Left lung (tissue), 10 donors: ENCODE data around the gene MALL. TPM values are rescaled to one million over a fixed set of nuclear protein-coding genes. Genes with fewer than 3 reads are reported as not detected.
"Not testable (repeated sequence)": the region's sequence is repeated elsewhere in the genome, so short reads cannot be mapped to it uniquely, and the experiment has no call there.

Experiments
- ATAC-seq: fragments of 200-7000 bp; cut with Tn5 transposase; one replicate; pipeline ENCODE4 v1.9.1; 2020; ENCODE audit warnings: moderate library complexity
- DNase-seq, 4 donors: peaks; one replicate each; pipeline ENCODE4 v3.0.0-alpha.2; 2013 to 2020
- H3K27ac ChIP-seq, 2 donors: fragments of 200-600 bp; sonication (generic) in 1 of 2; one replicate each; pipeline versions ENCODE4 v1.5.0 to v1.8.0; 2020 to 2021
- H3K27me3 ChIP-seq, 2 donors: fragments of 200-600 bp; sonication (generic) in 1 of 2; one replicate each; pipeline versions ENCODE4 v1.5.0 to v1.8.0; 2020 to 2021
- H3K36me3 ChIP-seq, 2 donors: fragments of 200-600 bp; sonication (generic) in 1 of 2; one replicate each; pipeline versions ENCODE4 v1.5.0 to v1.8.0; 2020 to 2021
- H3K4me1 ChIP-seq, 2 donors: fragments of 200-600 bp; one replicate each; pipeline ENCODE4 v1.8.0; 2021
- H3K4me3 ChIP-seq, 2 donors: fragments of 200-600 bp; sonication (generic) in 1 of 2; one replicate each; pipeline versions ENCODE4 v1.5.0 to v1.8.0; 2020 to 2021; ENCODE audit warnings: mild to moderate bottlenecking in 1 of 2
- H3K9me3 ChIP-seq, 2 donors: fragments of 200-600 bp; sonication (generic) in 1 of 2; one replicate each; pipeline versions ENCODE4 v1.5.0 to v1.8.0; 2020 to 2021
- intact Hi-C, 2 donors: fragments of 100-400 bp; cut with DNase I; formaldehyde crosslinking; loops; one replicate each; pipeline versions ENCODE4 v1.11.2 to v1.14.2; 2022
- polyA plus RNA-seq, 6 donors: library from polyadenylated mRNA; unstranded; fragments of 120-200 nt; gene quantifications; one replicate each; pipeline ENCODE4 v1.2.1, GENCODE V29; 2013; ENCODE audit not compliant: insufficient read length in 6 of 6
- total RNA-seq, 2 donors: library from RNA; stranded (reverse); fragmentation: NEBNext Ultra II Directional; extraction: Animal tissue kit (Norgen Biotek cat#: 25700); gene quantifications; one replicate each; pipeline ENCODE4 v1.2.1, GENCODE V29; 2021
- TF ChIP-seq, protein P1 (sequence below), 2 donors: fragments of 200-600 bp; sonication (generic) in 1 of 2; IDR thresholded peaks; one replicate each; pipeline versions ENCODE4 v1.5.0 to v1.8.0; 2021; ENCODE audit warnings: antibody characterized with exemption in 2 of 2
- donor health status: DM: no; HTN: yes; CAD: no.
- donor health status: DM: no; HTN: no; CAD: no.

The MALL gene
- total and polyA plus RNA-seq, 8 donors, result 29.3 to 288 (median 48.4) TPM

- peaks cover 29 to 40% of the 10 kb centered on the region in 2 donors for H3K4me1 ChIP-seq
- H3K27me3 ChIP-seq, result no peaks in the 10 kb centered on the region
- no peak for DNase-seq
- peak overlapping the region; percentile 55 to 81 for H3K27ac ChIP-seq
- TF ChIP-seq, protein P1, sequence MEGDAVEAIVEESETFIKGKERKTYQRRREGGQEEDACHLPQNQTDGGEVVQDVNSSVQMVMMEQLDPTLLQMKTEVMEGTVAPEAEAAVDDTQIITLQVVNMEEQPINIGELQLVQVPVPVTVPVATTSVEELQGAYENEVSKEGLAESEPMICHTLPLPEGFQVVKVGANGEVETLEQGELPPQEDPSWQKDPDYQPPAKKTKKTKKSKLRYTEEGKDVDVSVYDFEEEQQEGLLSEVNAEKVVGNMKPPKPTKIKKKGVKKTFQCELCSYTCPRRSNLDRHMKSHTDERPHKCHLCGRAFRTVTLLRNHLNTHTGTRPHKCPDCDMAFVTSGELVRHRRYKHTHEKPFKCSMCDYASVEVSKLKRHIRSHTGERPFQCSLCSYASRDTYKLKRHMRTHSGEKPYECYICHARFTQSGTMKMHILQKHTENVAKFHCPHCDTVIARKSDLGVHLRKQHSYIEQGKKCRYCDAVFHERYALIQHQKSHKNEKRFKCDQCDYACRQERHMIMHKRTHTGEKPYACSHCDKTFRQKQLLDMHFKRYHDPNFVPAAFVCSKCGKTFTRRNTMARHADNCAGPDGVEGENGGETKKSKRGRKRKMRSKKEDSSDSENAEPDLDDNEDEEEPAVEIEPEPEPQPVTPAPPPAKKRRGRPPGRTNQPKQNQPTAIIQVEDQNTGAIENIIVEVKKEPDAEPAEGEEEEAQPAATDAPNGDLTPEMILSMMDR (IDR thresholded peaks at IDR 0.05), result no peak
- peak; percentile 30 for ATAC-seq
- intact Hi-C loops, result no loop called here
- no peaks in the 10 kb centered on the region for H3K9me3 ChIP-seq
- H3K4me3 ChIP-seq, result no peak overlapping the region
- no peaks in the 10 kb centered on the region for H3K36me3 ChIP-seq
Observed at GRCh38 chr2:110104025-110104771, 11.4 kb downstream of the MALL start.

DNA sequence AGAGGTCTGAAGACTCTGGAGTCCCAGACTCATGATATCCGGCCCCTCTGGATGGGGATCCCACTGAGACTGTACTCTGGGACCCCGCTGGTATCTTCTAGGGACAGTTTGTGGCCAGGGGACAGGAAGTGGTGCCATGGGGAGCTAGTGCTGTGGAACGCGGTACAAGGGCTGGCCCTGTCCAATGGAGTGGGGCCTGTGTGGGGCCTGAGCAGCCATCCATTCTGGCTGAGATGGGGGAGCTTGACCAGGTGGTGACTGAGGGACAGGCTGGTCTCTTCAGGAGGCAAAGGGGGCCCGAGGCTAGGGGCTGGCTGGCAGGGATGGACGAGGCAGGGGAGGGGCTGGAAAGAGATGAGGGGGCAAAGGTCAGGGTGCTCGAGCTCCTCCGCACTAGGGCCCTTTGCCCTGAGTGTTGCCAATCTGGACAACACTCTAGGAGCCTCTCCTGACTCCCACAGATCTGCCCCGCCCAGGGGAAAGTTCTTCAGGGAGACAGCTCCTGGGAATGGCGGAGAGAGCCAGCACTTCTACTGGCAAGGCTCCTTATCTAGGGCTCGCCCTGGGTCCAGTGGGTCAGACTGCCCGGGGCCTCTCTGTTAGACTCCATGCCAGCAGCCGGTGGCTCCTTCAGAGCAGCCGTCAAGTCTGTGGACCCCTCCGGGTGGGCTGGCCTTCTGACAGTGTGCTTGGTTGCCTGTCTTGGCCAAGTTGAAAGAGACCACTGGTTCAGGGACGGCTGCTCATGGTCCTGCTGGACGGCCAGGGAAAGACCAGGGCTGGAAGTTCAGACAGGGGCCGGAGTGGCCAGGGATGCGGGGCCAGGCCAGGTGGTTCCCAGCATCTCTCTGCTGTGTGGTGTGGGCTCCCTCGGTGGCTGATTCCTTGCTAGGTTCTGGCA, 12.3 kb downstream of the MALL start:
- ATAC-seq, result peak; percentile 2
- Histone ChIP-seq H3K9me3 (no peaks in the 10 kb centered on the region), H3K27me3 (no peaks in the 10 kb centered on the region), H3K27ac (peak overlapping the region; percentile 55 to 77), H3K4me1 (peaks cover 29 to 46% of the 10 kb centered on the region in 2 donors), H3K4me3 (no peak overlapping the region), H3K36me3 (no peaks in the 10 kb centered on the region)
- intact Hi-C loops, result no loop called here
- TF ChIP-seq, protein P1 (IDR thresholded peaks at IDR 0.05), result no peak
- no peak for DNase-seq

DNA sequence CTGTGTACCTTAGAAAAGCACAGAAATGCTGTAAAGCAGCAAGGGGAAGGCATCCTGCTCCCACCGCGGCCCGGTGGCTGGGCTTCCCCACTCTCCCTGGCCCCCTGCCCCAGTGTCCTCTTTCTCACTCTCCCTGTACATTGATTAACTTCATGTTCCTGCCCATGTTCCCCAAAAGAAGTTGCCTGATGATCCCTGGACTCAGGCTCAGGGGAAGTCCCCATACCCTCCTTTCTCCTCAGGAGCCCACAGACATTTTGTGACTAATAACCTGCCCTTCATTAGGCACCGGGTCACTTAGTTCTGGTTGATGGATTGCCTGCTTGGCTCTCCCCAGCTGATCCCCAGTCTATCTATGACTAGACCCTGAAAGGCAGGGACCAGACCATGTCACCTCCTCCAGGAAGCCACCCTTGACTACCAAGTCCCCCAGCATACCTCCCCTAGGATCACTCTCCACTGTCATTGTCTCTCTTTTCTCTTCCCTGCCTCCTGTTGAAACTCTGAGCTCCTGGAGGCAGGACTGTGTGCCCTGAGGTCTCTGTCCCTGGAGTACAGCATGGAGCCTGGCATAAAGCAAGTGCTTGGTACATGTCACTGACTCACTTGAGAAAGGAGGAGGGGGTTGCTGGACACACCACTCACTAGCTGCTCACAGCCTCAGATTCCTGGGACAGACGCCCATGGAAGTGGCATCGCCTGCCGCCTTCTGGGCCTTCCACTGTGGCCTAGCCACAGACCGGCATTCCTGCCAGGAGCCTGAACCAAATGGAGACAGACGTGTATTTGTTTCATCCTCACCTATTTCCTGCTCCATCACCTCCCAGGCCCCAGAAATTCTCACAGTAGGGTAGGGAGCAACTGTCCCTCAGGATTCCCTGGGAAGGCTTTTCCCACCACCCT, 13.5 kb downstream of the MALL start:
- no peaks in the 10 kb centered on the region for H3K27me3 ChIP-seq
- no peaks in the 10 kb centered on the region for H3K9me3 ChIP-seq
- no peak for DNase-seq
- ATAC-seq, result no peak
- TF ChIP-seq, protein P1 (IDR thresholded peaks at IDR 0.05), result no peak
- H3K4me3 ChIP-seq, result no peak overlapping the region
- peaks cover 29 to 46% of the 10 kb centered on the region in 2 donors for H3K4me1 ChIP-seq
- no peaks in the 10 kb centered on the region for H3K36me3 ChIP-seq
- intact Hi-C loops, result no loop called here
- peak overlapping the region; percentile 77 to 91 for H3K27ac ChIP-seq

DNA sequence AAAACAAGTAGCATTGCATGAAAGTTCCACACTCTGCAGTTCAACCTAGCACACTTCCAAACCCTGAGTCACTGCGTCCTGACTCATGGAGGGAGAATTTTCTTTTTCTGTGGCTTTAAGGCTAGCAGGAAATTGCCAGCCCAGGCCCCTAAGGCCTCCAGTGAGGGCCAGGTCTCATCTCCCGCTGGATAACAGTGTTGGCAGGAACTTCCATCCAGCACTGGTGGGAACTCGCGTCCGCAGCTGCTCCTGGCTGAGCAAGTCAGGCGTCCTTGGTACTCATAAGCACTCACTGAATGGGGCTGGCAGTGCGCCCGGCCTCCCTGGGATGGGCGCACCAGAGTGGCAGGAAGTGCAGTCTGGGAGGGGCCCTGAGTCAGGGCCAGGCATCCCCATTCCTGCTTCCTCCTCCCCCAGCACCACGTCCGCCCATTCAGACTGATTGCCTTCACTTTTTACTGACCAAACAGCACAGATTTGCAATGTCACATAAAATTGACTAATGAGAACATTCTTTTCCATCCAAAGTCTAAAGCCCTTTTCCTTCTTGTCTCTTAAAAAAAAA, 14.3 kb downstream of the MALL start:
- H3K27ac ChIP-seq, result peak overlapping the region; percentile 77 to 91
- H3K27me3 ChIP-seq, result no peaks in the 10 kb centered on the region
- H3K36me3 ChIP-seq, result no peaks in the 10 kb centered on the region
- DNase-seq (peak; percentile 81 to 95 (median 94)), ATAC-seq (peak; percentile 68)
- intact Hi-C loops, result no loop called here
- TF ChIP-seq, protein P1 (IDR thresholded peaks at IDR 0.05), result no peak
- H3K9me3 ChIP-seq, result no peaks in the 10 kb centered on the region
- H3K4me1 ChIP-seq, result peaks cover 29 to 46% of the 10 kb centered on the region in 2 donors
- no peak overlapping the region for H3K4me3 ChIP-seq

DNA sequence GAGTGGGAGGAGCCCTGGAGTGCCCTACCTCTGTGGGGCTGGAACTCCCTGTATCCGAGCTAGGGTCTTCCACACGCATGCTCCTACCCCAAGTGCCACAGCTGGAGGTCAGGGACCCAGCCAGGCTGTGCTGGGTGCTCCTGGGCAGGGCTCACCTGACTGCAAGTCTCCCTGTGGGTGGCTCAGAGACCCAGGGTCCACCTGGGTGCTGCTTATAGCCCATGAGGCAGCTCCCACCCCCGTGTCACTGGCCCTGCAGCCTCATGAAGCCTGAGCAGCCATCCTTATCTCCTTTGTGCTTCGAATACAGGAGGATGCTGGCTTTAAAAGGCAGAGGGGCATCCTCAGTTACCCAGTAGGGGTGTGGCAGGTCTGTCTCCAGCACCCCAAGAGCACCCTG, 14.7 kb downstream of the MALL start:
- H3K4me3 ChIP-seq, H3K9me3 ChIP-seq, H3K36me3 ChIP-seq, H3K27me3 ChIP-seq, ATAC-seq, DNase-seq, intact Hi-C loops: not testable (repeated sequence)
- peak overlapping the region; percentile 77 to 91 for H3K27ac ChIP-seq
- H3K4me1 ChIP-seq, result peaks cover 27 to 46% of the 10 kb centered on the region in 2 donors
